ENCODE results near the gene OLFM1. TPM values are rescaled to one million over a fixed set of nuclear protein-coding genes. Genes with fewer than 3 reads are reported as not detected.

OLFM1 gene
- total RNA-seq, 1 experiment from 2014 or later, result 0.39 TPM

- Histone ChIP-seq H3K4me1 (ENCODE audit: control insufficient read depth, insufficient read depth, low read length) (no peaks in the 10 kb centered on the region), H3K9me3 (ENCODE audit: control insufficient read depth, insufficient read depth, low read depth, low read length) (no peaks in the 10 kb centered on the region), H3K36me3 (ENCODE audit: control insufficient read depth, insufficient read depth, low read length) (no peaks in the 10 kb centered on the region), H3K4me3 (ENCODE audit: low read depth in 2 of 2, low read length in 2 of 2) (no peak overlapping the region), H3K27me3 (ENCODE audit: control insufficient read depth, insufficient read depth, low read length) (peaks cover 4% of the 10 kb centered on the region; the same call in 1 of the 2 replicates), H3K27ac (ENCODE audit: low read length) (no peak overlapping the region)
- BruUV-seq (replicated peaks), result no TSS peak
- in situ Hi-C loops (cut with HindIII; ENCODE audit: low pct_unique_long_range_greater_than_20kb, low sequenced_read_pairs) (no loop called here), intact Hi-C loops (cut with micrococcal nuclease; ENCODE audit: unreplicated experiment) (no loop called here)
- ATAC-seq (no peak), DNase-seq (ENCODE audit: low read depth, low spot score) (no peak)
- TF ChIP-seq REST (IDR thresholded peaks at IDR 0.05; ENCODE audit: insufficient read depth in 1 of 2, low read depth in 2 of 2, low read length in 1 of 2) (no peak), SIN3A (IDR thresholded peaks at IDR 0.05; ENCODE audit: borderline replicate concordance, insufficient read depth, low read depth, low read length) (no peak), POLR2AphosphoS5 (IDR thresholded peaks at IDR 0.05; ENCODE audit: low read depth, low read length) (no peak), TCF7L2 (IDR thresholded peaks at IDR 0.05; ENCODE audit: low read depth, low read length) (no peak)
- TF ChIP-seq, protein P1, sequence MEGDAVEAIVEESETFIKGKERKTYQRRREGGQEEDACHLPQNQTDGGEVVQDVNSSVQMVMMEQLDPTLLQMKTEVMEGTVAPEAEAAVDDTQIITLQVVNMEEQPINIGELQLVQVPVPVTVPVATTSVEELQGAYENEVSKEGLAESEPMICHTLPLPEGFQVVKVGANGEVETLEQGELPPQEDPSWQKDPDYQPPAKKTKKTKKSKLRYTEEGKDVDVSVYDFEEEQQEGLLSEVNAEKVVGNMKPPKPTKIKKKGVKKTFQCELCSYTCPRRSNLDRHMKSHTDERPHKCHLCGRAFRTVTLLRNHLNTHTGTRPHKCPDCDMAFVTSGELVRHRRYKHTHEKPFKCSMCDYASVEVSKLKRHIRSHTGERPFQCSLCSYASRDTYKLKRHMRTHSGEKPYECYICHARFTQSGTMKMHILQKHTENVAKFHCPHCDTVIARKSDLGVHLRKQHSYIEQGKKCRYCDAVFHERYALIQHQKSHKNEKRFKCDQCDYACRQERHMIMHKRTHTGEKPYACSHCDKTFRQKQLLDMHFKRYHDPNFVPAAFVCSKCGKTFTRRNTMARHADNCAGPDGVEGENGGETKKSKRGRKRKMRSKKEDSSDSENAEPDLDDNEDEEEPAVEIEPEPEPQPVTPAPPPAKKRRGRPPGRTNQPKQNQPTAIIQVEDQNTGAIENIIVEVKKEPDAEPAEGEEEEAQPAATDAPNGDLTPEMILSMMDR (IDR thresholded peaks at IDR 0.05), result no peak
- ChIA-PET POLR2A (no interaction called here), CTCF (interaction anchor here (0.6 kb wide), 1 partner anchor 368 kb away, joined by 4 read pairs; no protein-coding TSS in a partner anchor)
Measured at GRCh38 chr9:135043345-135043744, 44.1 kb upstream of the OLFM1 start.

DNA sequence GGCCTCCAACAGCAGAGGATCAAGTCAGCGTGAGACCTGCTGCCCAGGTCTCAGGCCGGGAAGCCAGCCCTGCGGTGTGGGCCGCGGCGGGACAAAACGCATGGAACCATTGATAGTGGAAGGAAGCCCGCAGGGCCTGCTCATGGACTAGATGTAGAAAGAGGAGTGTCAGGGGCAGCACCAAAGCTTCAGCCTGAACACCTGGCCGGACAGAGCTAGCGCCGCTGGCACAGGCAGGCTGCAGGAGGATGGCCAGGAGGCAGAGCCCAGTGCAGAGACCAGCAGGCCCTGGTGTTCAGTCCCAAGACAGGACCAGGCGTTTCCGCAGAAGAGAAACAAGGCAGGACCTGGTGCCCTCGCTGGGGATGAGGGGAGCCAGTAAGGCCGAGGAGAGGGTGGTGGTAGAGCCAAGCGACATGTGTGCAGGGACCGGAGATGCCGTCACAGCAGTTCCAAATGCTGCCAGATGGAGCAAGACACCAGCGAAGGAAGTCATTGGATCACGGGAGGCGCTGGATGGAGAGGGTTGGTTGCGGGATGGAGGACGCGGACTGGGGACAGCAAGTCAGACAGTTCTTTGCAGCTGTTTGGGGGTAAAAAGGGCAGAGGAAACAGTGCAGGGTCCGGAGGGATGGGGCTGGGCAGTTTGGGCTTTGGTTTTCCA is 42.1 kb upstream of the OLFM1 start:
- intact Hi-C loops (cut with micrococcal nuclease; ENCODE audit: unreplicated experiment) (no loop called here), in situ Hi-C loops (cut with HindIII; ENCODE audit: low pct_unique_long_range_greater_than_20kb, low sequenced_read_pairs) (no loop called here)
- Histone ChIP-seq H3K27me3 (ENCODE audit: control insufficient read depth, insufficient read depth, low read length) (peaks cover 2% of the 10 kb centered on the region; the same call in 1 of the 2 replicates), H3K36me3 (ENCODE audit: control insufficient read depth, insufficient read depth, low read length) (no peaks in the 10 kb centered on the region), H3K4me3 (ENCODE audit: low read depth in 2 of 2, low read length in 2 of 2) (no peak overlapping the region), H3K4me1 (ENCODE audit: control insufficient read depth, insufficient read depth, low read length) (no peaks in the 10 kb centered on the region), H3K27ac (ENCODE audit: low read length) (no peak overlapping the region), H3K9me3 (ENCODE audit: control insufficient read depth, insufficient read depth, low read depth, low read length) (no peaks in the 10 kb centered on the region)
- DNase-seq (ENCODE audit: low read depth, low spot score) (no peak), ATAC-seq (no peak)
- TF ChIP-seq SIN3A (IDR thresholded peaks at IDR 0.05; ENCODE audit: borderline replicate concordance, insufficient read depth, low read depth, low read length) (no peak), TCF7L2 (IDR thresholded peaks at IDR 0.05; ENCODE audit: low read depth, low read length) (no peak), REST (IDR thresholded peaks at IDR 0.05; ENCODE audit: insufficient read depth in 1 of 2, low read depth in 2 of 2, low read length in 1 of 2) (no peak), POLR2AphosphoS5 (IDR thresholded peaks at IDR 0.05; ENCODE audit: low read depth, low read length) (no peak)
- TF ChIP-seq, protein P1 (IDR thresholded peaks at IDR 0.05), result no peak
- no TSS peak for BruUV-seq (replicated peaks)
- ChIA-PET POLR2A (no interaction called here), CTCF (no interaction called here)

Measured in Panc1 (cell line).